Measurements from ENCODE around the gene ARGLU1.

The ARGLU1 gene

DNA sequence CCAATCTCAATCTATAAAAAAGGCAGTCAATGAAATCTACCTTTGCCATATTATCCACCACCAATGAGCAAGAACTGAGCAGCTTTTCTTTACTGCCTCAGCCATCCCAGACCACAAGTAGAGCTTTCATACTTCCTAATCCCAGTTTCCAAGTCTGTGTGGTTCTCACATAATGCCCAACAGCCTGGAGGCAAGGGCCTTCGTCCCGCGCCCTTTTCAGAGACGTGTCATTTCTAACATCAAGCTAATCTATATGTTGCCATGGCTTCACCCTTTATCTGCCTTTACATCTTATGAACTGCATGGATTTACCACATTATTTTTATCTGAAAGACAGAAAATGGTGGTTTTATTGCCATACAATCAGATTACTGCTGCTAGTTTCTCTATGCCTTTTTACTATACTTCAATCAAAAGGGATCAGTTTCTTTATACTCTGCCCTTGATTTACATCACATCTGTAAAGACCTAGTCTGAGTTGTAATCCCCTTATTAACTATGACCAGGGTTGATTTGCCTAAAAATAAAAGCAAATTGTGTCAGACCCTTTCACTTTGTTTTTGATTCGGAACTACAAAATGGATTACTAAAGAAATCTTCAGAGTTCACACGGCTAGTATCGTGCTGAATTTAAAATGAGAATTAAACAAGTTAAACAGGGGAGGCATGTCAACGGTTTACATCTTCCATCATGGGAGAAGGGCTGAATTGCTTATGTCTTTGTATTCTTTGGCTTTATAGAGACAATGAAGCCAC, 38.3 kb downstream of the ARGLU1 start:
- no peak for DNase-seq (ENCODE audit: low spot score)
- in situ Hi-C loops (cut with MboI; ENCODE audit: low sequenced_read_pairs, unreplicated experiment), result loop anchor here (25.0 kb wide), 1 partner anchor 442 kb away; no protein-coding TSS in a partner anchor
- no peak for TF ChIP-seq CTCF (IDR thresholded peaks at IDR 0.05; ENCODE audit: borderline replicate concordance, control extremely low read depth, extremely low read depth, insufficient read depth, missing control alignments)

- no peak for TF ChIP-seq CTCF (IDR thresholded peaks at IDR 0.05; ENCODE audit: borderline replicate concordance, control extremely low read depth, extremely low read depth, insufficient read depth, missing control alignments)
- in situ Hi-C loops (cut with MboI; ENCODE audit: low sequenced_read_pairs, unreplicated experiment), result loop anchor here (25.0 kb wide), 1 partner anchor 442 kb away; no protein-coding TSS in a partner anchor
- no peak for DNase-seq (ENCODE audit: low spot score)
Measured at GRCh38 chr13:106528718-106529414, 39.1 kb downstream of the ARGLU1 start.

GRCh38 chr13:106527826-106528225, 40.1 kb downstream of the ARGLU1 start:
- no peak for DNase-seq (ENCODE audit: low spot score)
- no peak for TF ChIP-seq CTCF (IDR thresholded peaks at IDR 0.05; ENCODE audit: borderline replicate concordance, control extremely low read depth, extremely low read depth, insufficient read depth, missing control alignments)
- in situ Hi-C loops (cut with MboI; ENCODE audit: low sequenced_read_pairs, unreplicated experiment), result loop anchor here (25.0 kb wide), 1 partner anchor 441 kb away; no protein-coding TSS in a partner anchor

DNA sequence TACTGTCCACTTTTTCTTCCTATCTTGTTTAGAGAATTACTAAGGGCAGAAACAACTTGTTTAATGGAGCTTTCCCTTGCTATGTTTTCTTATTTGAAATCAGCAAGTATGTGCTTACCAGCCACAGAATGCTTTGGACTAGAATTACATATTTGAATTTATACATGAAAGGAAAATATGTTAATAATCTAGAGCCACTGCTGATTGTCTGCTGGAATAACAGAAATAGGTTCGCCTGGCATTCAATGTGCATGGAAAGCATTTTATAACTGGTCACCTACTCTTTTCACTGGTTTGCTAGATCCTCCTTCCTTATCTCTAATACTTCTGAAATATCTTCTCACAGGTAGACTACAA, 40.5 kb downstream of the ARGLU1 start:
- TF ChIP-seq CTCF (IDR thresholded peaks at IDR 0.05; ENCODE audit: borderline replicate concordance, control extremely low read depth, extremely low read depth, insufficient read depth, missing control alignments), result no peak
- DNase-seq (ENCODE audit: low spot score), result no peak
- in situ Hi-C loops (cut with MboI; ENCODE audit: low sequenced_read_pairs, unreplicated experiment), result loop anchor here (25.0 kb wide), 1 partner anchor 440 kb away; no protein-coding TSS in a partner anchor

GRCh38 chr13:106526738-106527444, 41.0 kb downstream of the ARGLU1 start:
- DNase-seq (ENCODE audit: low spot score), result no peak
- TF ChIP-seq CTCF (IDR thresholded peaks at IDR 0.05; ENCODE audit: borderline replicate concordance, control extremely low read depth, extremely low read depth, insufficient read depth, missing control alignments), result no peak
- in situ Hi-C loops (cut with MboI; ENCODE audit: low sequenced_read_pairs, unreplicated experiment), result loop anchor here (25.0 kb wide), 1 partner anchor 440 kb away; no protein-coding TSS in a partner anchor

GRCh38 chr13:106525865-106526264, 42.1 kb downstream of the ARGLU1 start:
- TF ChIP-seq CTCF (IDR thresholded peaks at IDR 0.05; ENCODE audit: borderline replicate concordance, control extremely low read depth, extremely low read depth, insufficient read depth, missing control alignments), result no peak
- in situ Hi-C loops (cut with MboI; ENCODE audit: low sequenced_read_pairs, unreplicated experiment), result loop anchor here (25.0 kb wide), 1 partner anchor 439 kb away; no protein-coding TSS in a partner anchor
- DNase-seq (ENCODE audit: low spot score), result no peak
